ENCODE results near the gene ADRA2B.

DNA sequence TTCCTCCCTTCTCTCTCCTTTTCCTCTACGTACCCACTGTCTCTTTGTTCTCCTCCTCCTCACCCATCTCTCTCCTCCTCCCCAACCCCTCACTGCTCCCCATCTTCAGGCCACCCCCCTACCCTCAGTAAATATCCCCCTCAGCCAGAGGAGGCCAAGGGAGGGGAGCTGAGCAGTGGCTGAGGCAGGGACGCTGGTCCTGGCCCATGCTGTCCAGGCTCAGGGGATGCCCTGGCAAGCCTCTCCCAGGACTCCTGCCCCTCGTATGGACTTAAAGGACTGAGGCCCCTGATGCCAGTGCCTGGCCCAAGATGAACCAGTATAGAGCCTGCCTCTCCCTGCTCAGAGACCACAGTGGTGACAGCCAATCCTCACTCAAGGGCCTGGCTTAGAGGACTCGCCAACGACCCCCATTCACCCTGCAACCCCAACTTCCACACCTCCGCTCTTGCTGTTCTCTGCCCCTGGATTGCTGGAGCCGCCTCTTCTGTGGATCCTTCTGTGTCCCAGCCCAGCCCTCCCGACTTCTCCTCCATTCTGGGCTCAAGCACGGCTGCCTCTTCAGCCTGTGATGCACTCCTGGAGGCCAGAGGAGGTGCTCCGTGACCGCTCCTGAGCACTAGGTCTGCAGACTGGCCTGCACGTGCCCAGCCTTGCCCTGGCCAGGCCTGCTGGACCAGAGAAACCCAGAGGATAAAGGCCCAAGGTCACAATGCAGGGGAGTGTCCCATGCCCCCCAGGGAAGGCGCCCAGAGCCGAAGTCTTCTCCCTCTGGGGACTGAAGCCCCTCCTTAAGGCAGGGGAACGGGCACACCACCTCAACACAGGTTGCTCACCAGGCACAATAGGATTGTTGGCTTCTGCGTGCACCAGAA lies 38.4 kb upstream of the ADRA2B start:
- no peak for TF ChIP-seq CTCF (IDR thresholded peaks at IDR 0.05; ENCODE audit: low read length)
- no peak for TF ChIP-seq EZH2 (IDR thresholded peaks at IDR 0.05; ENCODE audit: borderline replicate concordance, low read length)

All from OCI-LY1 (cell line).